Activated CD4-positive, alpha-beta T cell treated with anti-CD3 and anti-CD28 coated beads for 36 hours (primary cell): ENCODE measurements around the gene ARMH4. TPM values are rescaled to one million over a fixed set of nuclear protein-coding genes. Genes with fewer than 3 reads are reported as not detected.

Source experiments
- ATAC-seq: fragments of 200-7000 bp; cut with Tn5 transposase; one replicate; pipeline ENCODE4 v1.10.0; 2021; ENCODE audit warnings: mild to moderate bottlenecking, moderate library complexity
- CTCF ChIA-PET: fragments of 350-600 bp; sonication (Branson Sonifier 250); formaldehyde crosslinking; loops from one replicate; lab custom pipeline; 2021; ENCODE audit warnings: antibody characterized with exemption; lab: Charles Lee
- POLR2A ChIA-PET: fragments of 350-600 bp; sonication (Branson Sonifier 250); formaldehyde crosslinking; loops from one replicate; lab custom pipeline; 2021; ENCODE audit warnings: antibody characterized with exemption, inconsistent platforms; lab: Charles Lee
- DNase-seq: peaks from one replicate; pipeline ENCODE4 v3.0.0-alpha.2; 2020
- H3K27ac Mint-ChIP-seq: one replicate; pipeline ENCODE4 v1.8.0; 2021; ENCODE audit warnings: mixed read lengths
- H3K27me3 Mint-ChIP-seq: one replicate; pipeline ENCODE4 v1.8.0; 2021; ENCODE audit warnings: mixed read lengths
- H3K36me3 Mint-ChIP-seq: one replicate; pipeline ENCODE4 v1.8.0; 2021; ENCODE audit warnings: low read depth, mixed read lengths
- H3K4me1 Mint-ChIP-seq: one replicate; pipeline ENCODE4 v1.8.0; 2021; ENCODE audit warnings: mixed read lengths
- H3K4me3 Mint-ChIP-seq: one replicate; pipeline ENCODE4 v1.8.0; 2021; ENCODE audit warnings: mild to moderate bottlenecking, moderate library complexity, mixed read lengths
- H3K9me3 Mint-ChIP-seq: one replicate; pipeline ENCODE4 v1.8.0; 2021; ENCODE audit warnings: low read depth, mixed read lengths
- intact Hi-C, 2 experiments: fragments of 100-400 bp; cut with DNase I in 1 of 2; cut with micrococcal nuclease in 1 of 2; formaldehyde crosslinking; loops; one replicate each; pipeline versions ENCODE4 v1.14.2 to v1.15.1; 2022 to 2024; cut with DNase I, micrococcal nuclease
- total RNA-seq, 2 experiments: library from RNA; stranded (reverse); gene quantifications; one replicate each; pipeline ENCODE4 v1.2.3, GENCODE V29; 2021

ARMH4 gene
- total RNA-seq, 2 experiments from 2014 or later, result not detected

GRCh38 chr14:57981817-57982560, 170.0 kb downstream of the ARMH4 start:
- Mint-ChIP-seq H3K4me3 (no peak overlapping the region), H3K4me1 (no peaks in the 10 kb centered on the region), H3K9me3 (no peaks in the 10 kb centered on the region), H3K36me3 (no peaks in the 10 kb centered on the region), H3K27ac (no peak overlapping the region), H3K27me3 (no peaks in the 10 kb centered on the region)
- CTCF ChIA-PET, result interaction anchor here (0.6 to 1.0 kb wide), 3 partner anchors 30 to 1810 kb away, joined by 3 read pairs; no protein-coding TSS in a partner anchor
- POLR2A ChIA-PET, result no interaction called here
- DNase-seq (no peak), ATAC-seq (no peak)
- intact Hi-C loops, result no loop called here

GRCh38 chr14:57979376-57980048, 172.5 kb downstream of the ARMH4 start:
- no peak for DNase-seq
- intact Hi-C loops, result no loop called here
- Mint-ChIP-seq H3K27me3 (no peaks in the 10 kb centered on the region), H3K27ac (no peak overlapping the region), H3K4me3 (no peak overlapping the region), H3K4me1 (no peaks in the 10 kb centered on the region), H3K9me3 (no peaks in the 10 kb centered on the region), H3K36me3 (no peaks in the 10 kb centered on the region)
- POLR2A ChIA-PET, result no interaction called here
- ATAC-seq, result no peak
- CTCF ChIA-PET, result no interaction called here

GRCh38 chr14:57976701-57977100, 175.3 kb downstream of the ARMH4 start:
- Mint-ChIP-seq H3K27me3 (peaks cover 6% of the 10 kb centered on the region), H3K27ac (no peak overlapping the region), H3K4me1 (no peaks in the 10 kb centered on the region), H3K4me3 (no peak overlapping the region), H3K9me3 (no peaks in the 10 kb centered on the region), H3K36me3 (no peaks in the 10 kb centered on the region)
- ChIA-PET CTCF (no interaction called here), POLR2A (no interaction called here)
- intact Hi-C loops, result no loop called here
- ATAC-seq, result no peak
- DNase-seq, result no peak

DNA sequence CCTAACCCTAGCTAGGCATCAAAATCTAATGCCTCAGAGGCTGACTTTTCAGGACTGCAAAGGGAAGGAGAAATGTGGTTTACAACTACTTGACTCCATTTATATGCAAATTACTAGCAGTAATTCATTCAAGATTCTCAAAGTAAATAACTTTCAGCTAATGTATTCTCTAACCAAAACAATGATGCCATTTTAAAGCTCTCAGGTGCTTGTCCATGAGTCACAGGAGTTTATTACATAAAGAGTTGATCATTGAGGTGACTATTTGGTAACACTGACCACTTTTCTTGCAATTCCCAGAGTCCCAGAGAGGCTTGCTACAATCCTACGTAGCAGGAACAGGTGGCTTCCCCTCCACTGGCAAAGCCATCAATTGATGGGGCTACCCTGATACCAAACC, 177.1 kb downstream of the ARMH4 start:
- no peaks in the 10 kb centered on the region for H3K36me3 Mint-ChIP-seq
- ChIA-PET POLR2A (no interaction called here), CTCF (interaction anchor here (1.2 kb wide), 1 partner anchor 11 kb away, joined by 3 read pairs; no protein-coding TSS in a partner anchor)
- no peak overlapping the region for H3K27ac Mint-ChIP-seq
- no peak for ATAC-seq
- H3K27me3 Mint-ChIP-seq, result peaks cover 6% of the 10 kb centered on the region
- H3K4me1 Mint-ChIP-seq, result no peaks in the 10 kb centered on the region
- no peak overlapping the region for H3K4me3 Mint-ChIP-seq
- DNase-seq, result no peak
- no peaks in the 10 kb centered on the region for H3K9me3 Mint-ChIP-seq
- intact Hi-C loops, result no loop called here

DNA sequence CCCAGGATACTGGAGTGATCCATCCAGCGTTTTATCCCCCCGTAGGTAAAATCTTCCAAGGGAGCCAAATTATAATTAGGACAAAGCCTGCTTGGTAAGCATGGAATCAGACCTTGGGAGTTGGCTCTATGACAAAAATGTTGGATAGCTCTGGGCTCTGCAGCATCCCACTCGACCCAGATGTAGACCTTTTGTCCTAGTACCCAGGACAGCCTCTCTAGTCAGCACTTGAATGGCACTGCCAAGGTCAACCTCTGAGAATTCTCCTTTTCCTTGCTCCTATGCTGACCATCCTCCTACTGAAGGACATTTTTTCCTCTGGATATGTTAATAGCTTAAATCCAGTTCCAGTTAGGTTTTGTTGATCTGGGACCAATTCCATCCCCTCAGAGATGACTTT, 181.4 kb downstream of the ARMH4 start:
- Mint-ChIP-seq H3K27me3 (peaks cover 8% of the 10 kb centered on the region), H3K27ac (no peak overlapping the region), H3K4me3 (no peak overlapping the region), H3K4me1 (no peaks in the 10 kb centered on the region), H3K9me3 (no peaks in the 10 kb centered on the region), H3K36me3 (no peaks in the 10 kb centered on the region)
- ChIA-PET CTCF (interaction anchor here (1.6 kb wide), 1 partner anchor 9 kb away, joined by 5 read pairs; no protein-coding TSS in a partner anchor), POLR2A (no interaction called here)
- intact Hi-C loops, result no loop called here
- ATAC-seq, result no peak
- no peak for DNase-seq

DNA sequence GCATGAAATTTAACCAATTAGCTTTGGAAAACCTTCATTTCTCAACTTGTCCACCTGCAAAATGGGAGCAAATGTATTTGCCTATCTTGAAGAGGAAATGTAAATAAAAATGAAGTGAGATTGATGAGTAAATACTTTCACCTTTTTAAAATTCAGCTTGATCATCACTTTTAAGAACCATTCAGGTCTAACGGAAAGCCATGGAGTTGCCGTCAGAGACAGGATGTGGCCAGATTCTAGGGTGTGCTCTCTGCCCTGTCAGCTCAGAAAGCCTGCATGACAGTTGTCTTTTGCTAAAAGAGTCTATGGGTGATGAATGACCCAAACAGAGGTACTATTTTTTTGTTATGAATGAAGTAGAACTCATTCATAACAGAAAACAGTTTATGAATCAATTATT, 181.8 kb downstream of the ARMH4 start:
- CTCF ChIA-PET, result interaction anchor here (0.5 to 1.6 kb wide), 2 partner anchors 8 to 317 kb away, joined by 3 to 5 read pairs; no protein-coding TSS in a partner anchor
- Mint-ChIP-seq H3K4me1 (no peaks in the 10 kb centered on the region), H3K4me3 (no peak overlapping the region), H3K9me3 (no peaks in the 10 kb centered on the region), H3K27me3 (peaks cover 8% of the 10 kb centered on the region), H3K27ac (no peak overlapping the region), H3K36me3 (no peaks in the 10 kb centered on the region)
- DNase-seq (no peak), ATAC-seq (no peak)
- POLR2A ChIA-PET, result no interaction called here
- intact Hi-C loops, result no loop called here

GRCh38 chr14:57963071-57963470, 188.9 kb downstream of the ARMH4 start:
- ChIA-PET POLR2A (no interaction called here), CTCF (no interaction called here)
- no peak for DNase-seq
- no peak overlapping the region for H3K4me3 Mint-ChIP-seq
- no peak overlapping the region for H3K27ac Mint-ChIP-seq
- intact Hi-C loops, result no loop called here
- ATAC-seq, result no peak
- peaks cover 6% of the 10 kb centered on the region for H3K27me3 Mint-ChIP-seq
- no peaks in the 10 kb centered on the region for H3K9me3 Mint-ChIP-seq
- no peaks in the 10 kb centered on the region for H3K4me1 Mint-ChIP-seq
- no peaks in the 10 kb centered on the region for H3K36me3 Mint-ChIP-seq

GRCh38 chr14:57962325-57963035, 189.5 kb downstream of the ARMH4 start:
- no peaks in the 10 kb centered on the region for H3K4me1 Mint-ChIP-seq
- peaks cover 6% of the 10 kb centered on the region for H3K27me3 Mint-ChIP-seq
- no peaks in the 10 kb centered on the region for H3K9me3 Mint-ChIP-seq
- no peaks in the 10 kb centered on the region for H3K36me3 Mint-ChIP-seq
- CTCF ChIA-PET, result interaction anchor here (0.8 kb wide), 1 partner anchor 8 kb away, joined by 5 read pairs; no protein-coding TSS in a partner anchor
- no peak for ATAC-seq
- POLR2A ChIA-PET, result no interaction called here
- intact Hi-C loops, result no loop called here
- H3K4me3 Mint-ChIP-seq, result no peak overlapping the region
- DNase-seq, result no peak
- H3K27ac Mint-ChIP-seq, result no peak overlapping the region

DNA sequence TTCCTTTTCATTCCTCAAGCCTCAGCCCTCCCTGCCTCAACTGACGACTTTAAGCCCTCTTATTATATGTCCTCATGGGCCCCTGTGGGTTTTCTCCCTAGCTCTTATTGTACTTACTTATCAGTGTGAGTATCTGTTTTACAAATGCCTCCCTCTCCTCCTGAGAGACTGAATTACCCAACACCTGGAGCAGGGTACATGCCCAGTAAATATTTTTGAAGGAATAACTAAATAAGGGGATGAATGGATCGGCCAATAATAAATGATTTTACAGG, 190.3 kb downstream of the ARMH4 start:
- no peaks in the 10 kb centered on the region for H3K36me3 Mint-ChIP-seq
- H3K27me3 Mint-ChIP-seq, result peaks cover 6% of the 10 kb centered on the region
- no peaks in the 10 kb centered on the region for H3K4me1 Mint-ChIP-seq
- ChIA-PET POLR2A (no interaction called here), CTCF (interaction anchor here (0.8 kb wide), 1 partner anchor 9 kb away, joined by 5 read pairs; no protein-coding TSS in a partner anchor)
- no peaks in the 10 kb centered on the region for H3K9me3 Mint-ChIP-seq
- ATAC-seq (no peak), DNase-seq (no peak)
- no peak overlapping the region for H3K4me3 Mint-ChIP-seq
- H3K27ac Mint-ChIP-seq, result no peak overlapping the region
- intact Hi-C loops, result no loop called here

- no peak for DNase-seq
- no peak overlapping the region for H3K4me3 Mint-ChIP-seq
- peaks cover 6% of the 10 kb centered on the region for H3K27me3 Mint-ChIP-seq
- H3K36me3 Mint-ChIP-seq, result no peaks in the 10 kb centered on the region
- ChIA-PET POLR2A (no interaction called here), CTCF (no interaction called here)
- intact Hi-C loops, result no loop called here
- H3K27ac Mint-ChIP-seq, result no peak overlapping the region
- ATAC-seq, result no peak
- no peaks in the 10 kb centered on the region for H3K4me1 Mint-ChIP-seq
- peaks cover 1% of the 10 kb centered on the region for H3K9me3 Mint-ChIP-seq
Observed at GRCh38 chr14:57960946-57961785, 190.8 kb downstream of the ARMH4 start.

DNA sequence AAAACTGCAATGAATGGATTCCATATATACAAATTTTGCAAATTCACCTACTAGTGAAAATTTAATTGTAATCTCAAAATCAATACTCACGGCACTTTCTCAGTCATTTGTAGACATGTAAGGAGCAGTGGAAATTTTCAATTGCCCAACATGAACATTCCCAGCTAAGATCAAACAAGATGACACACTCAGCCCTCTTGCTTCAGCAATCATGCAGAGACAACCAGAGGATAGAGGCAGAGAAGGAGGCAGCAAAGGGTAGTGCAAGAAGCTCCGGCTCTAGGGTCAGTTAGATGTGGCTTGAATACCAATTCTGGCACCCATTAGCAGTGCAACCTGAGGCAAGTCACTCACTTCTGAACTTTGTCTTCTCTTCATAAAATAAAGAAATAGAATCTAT, 194.6 kb downstream of the ARMH4 start:
- Mint-ChIP-seq H3K27me3 (peaks cover 4% of the 10 kb centered on the region), H3K4me1 (no peaks in the 10 kb centered on the region), H3K36me3 (no peaks in the 10 kb centered on the region), H3K4me3 (no peak overlapping the region), H3K9me3 (peaks cover 1% of the 10 kb centered on the region), H3K27ac (no peak overlapping the region)
- DNase-seq, result no peak
- POLR2A ChIA-PET, result no interaction called here
- CTCF ChIA-PET, result no interaction called here
- intact Hi-C loops, result no loop called here
- no peak for ATAC-seq
